Suprapubic skin (tissue), 4 donors: ENCODE measurements around the gene TTYH2. TPM values are rescaled to one million over a fixed set of nuclear protein-coding genes. Genes with fewer than 3 reads are reported as not detected.

Source experiments
- DNase-seq, 2 donors: peaks; one replicate each; pipeline ENCODE4 v3.0.0-alpha.2; 2019; ENCODE audit warnings: low spot score in 2 of 2
- H3K27ac ChIP-seq: fragments of 200-600 bp; sonication (generic); one replicate; pipeline ENCODE4 v1.5.1; 2019
- H3K27me3 ChIP-seq: fragments of 200-600 bp; sonication (generic); one replicate; pipeline ENCODE4 v1.5.1; 2019
- H3K36me3 ChIP-seq: fragments of 200-600 bp; sonication (generic); one replicate; pipeline ENCODE4 v1.5.1; 2019
- H3K4me1 ChIP-seq: fragments of 200-600 bp; sonication (generic); one replicate; pipeline ENCODE4 v1.5.1; 2019
- H3K4me3 ChIP-seq: fragments of 200-600 bp; sonication (generic); one replicate; pipeline ENCODE4 v1.5.1; 2019; ENCODE audit warnings: mild to moderate bottlenecking
- H3K9me3 ChIP-seq: fragments of 200-600 bp; sonication (generic); one replicate; pipeline ENCODE4 v1.5.1; 2019
- EP300 ChIP-seq: sonication (generic); formaldehyde crosslinking; IDR thresholded peaks from one replicate; pipeline ENCODE4 v1.6.1; 2017; ENCODE audit warnings: antibody characterized with exemption
- POLR2A ChIP-seq, 2 donors: fragments of 450-650 bp; IDR thresholded peaks; one replicate each; pipeline ENCODE4 v1.6.1; 2017; ENCODE audit warnings: antibody characterized with exemption in 2 of 2, mild to moderate bottlenecking in 2 of 2, moderate library complexity in 2 of 2
- POLR2AphosphoS5 ChIP-seq, 3 donors: sonication (generic); formaldehyde crosslinking; IDR thresholded peaks; one replicate each; pipeline ENCODE4 v1.6.1; 2017; ENCODE audit warnings: antibody characterized with exemption in 3 of 3
- WGBS: methylation state at CpG from one replicate; pipeline ENCODE4 v1.1.5; 2018; 5-methylcytosine and 5-hydroxymethylcytosine counted together
- total RNA-seq, 4 donors: library from RNA; depleted of rRNA; stranded (reverse); fragments of >200 nt; gene quantifications; one replicate each; pipeline ENCODE4 v1.1.0, GENCODE V29; 2016
- TF ChIP-seq, protein P1 (sequence below), 2 donors: fragments of 200-600 bp in 1 of 2; fragments of 450-650 bp in 1 of 2; sonication (generic) in 1 of 2; IDR thresholded peaks; one replicate each; pipeline ENCODE4 v1.5.1; 2016 to 2019; ENCODE audit warnings: antibody characterized with exemption in 2 of 2, mild to moderate bottlenecking in 1 of 2, moderate library complexity in 1 of 2

Gene TTYH2
- total RNA-seq, 4 donors from 2014 or later, result 5.7 to 12.0 (median 8.2) TPM

DNA sequence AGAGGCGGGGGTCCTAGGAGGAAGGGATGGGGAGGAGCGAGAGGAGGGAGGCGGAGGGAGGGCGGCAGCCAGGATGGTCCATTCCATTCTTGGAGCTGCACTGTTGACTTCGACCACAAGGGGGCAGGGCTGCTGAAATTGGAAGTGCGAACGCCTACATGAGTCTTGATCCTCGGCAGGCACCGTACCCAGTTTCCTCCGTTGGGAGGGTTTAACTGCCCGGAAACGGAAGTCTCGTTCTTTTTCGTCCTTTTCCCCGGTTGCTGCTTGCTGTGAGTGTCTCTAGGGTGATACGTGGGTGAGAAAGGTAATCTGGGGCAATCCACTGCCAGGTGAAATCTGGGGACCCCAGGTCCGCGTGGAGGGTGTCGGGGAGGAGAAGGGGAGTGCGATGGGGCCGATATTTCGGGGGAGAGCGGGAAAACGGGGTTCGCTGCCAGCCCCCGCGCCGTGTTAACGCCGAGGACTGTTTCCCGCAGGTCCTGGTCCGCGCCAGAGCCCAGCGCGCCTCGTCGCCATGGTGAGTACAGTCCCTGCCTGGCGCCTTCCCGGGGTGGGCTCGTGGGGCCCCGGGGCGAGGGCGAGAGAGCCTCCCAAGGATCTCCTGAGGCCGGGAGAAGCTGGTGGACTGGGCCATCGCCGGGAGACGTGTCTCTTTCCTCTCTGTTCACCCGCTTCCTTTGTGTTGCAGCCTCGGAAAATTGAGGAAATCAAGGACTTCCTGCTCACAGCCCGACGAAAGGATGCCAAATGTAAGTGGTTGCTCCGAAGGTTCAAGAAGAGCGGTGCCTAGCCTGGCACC, 9.7 kb upstream of the TTYH2 start, which contains the start of gene RPL38:
Gene RPL38, plus strand, starts transcription at position 240 of the 802 bp plus-strand sequence. Its CDS starts 278 bp downstream, at position 518.
- Histone ChIP-seq H3K27me3 (peaks cover 19% of the 10 kb centered on the region), H3K9me3 (no peaks in the 10 kb centered on the region), H3K36me3 (peaks cover 37% of the 10 kb centered on the region), H3K27ac (peak within 1 kb of the TSS; percentile 87), H3K4me1 (peaks cover 59% of the 10 kb centered on the region), H3K4me3 (peak within 1 kb of the TSS; percentile 93)
- WGBS, result under 1% methylated on average over 39 of the region's 53 CpGs
- TF ChIP-seq POLR2AphosphoS5 (IDR thresholded peaks at IDR 0.05) (peak; percentile 80 to 98 (median 85)), EP300 (no peak), POLR2A (IDR thresholded peaks at IDR 0.05) (peak; percentile 72 to 87)
- TF ChIP-seq, protein P1, sequence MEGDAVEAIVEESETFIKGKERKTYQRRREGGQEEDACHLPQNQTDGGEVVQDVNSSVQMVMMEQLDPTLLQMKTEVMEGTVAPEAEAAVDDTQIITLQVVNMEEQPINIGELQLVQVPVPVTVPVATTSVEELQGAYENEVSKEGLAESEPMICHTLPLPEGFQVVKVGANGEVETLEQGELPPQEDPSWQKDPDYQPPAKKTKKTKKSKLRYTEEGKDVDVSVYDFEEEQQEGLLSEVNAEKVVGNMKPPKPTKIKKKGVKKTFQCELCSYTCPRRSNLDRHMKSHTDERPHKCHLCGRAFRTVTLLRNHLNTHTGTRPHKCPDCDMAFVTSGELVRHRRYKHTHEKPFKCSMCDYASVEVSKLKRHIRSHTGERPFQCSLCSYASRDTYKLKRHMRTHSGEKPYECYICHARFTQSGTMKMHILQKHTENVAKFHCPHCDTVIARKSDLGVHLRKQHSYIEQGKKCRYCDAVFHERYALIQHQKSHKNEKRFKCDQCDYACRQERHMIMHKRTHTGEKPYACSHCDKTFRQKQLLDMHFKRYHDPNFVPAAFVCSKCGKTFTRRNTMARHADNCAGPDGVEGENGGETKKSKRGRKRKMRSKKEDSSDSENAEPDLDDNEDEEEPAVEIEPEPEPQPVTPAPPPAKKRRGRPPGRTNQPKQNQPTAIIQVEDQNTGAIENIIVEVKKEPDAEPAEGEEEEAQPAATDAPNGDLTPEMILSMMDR (IDR thresholded peaks at IDR 0.05), result peak; percentile 94 to 96
- peak; percentile 97 to 98 for DNase-seq

DNA sequence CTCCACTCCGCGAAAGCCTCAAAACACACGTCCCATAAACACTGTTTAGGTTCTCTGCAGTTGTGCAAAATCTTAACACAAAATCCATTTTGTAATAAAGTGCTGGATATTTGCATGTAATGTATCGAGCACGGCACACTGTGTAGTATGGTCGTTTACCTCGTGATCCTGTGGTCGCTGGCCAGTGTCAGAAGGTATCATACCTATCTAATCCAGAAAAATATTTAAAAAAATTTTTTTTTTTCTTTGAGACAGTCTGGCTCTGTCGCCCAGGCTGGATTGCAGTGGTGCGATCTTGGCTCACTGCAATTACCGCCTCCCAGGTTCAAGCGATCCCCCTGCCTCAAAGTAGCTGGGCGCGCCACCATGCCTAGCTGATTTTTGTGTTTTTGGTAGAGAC, 8.9 kb upstream of the TTYH2 start:
- Histone ChIP-seq H3K36me3 (peaks cover 45% of the 10 kb centered on the region), H3K4me1 (peaks cover 59% of the 10 kb centered on the region), H3K27ac (no peak overlapping the region), H3K9me3 (no peaks in the 10 kb centered on the region), H3K27me3 (peaks cover 19% of the 10 kb centered on the region), H3K4me3 (peak overlapping the region; percentile 93)
- DNase-seq, result no peak
- 43% methylated on average over 14 of the region's 14 CpGs for WGBS
- TF ChIP-seq POLR2AphosphoS5 (IDR thresholded peaks at IDR 0.05) (no peak), EP300 (no peak), POLR2A (IDR thresholded peaks at IDR 0.05) (no peak)
- TF ChIP-seq, protein P1 (IDR thresholded peaks at IDR 0.05), result no peak

GRCh38 chr17:74205274-74205673, 8.1 kb upstream of the TTYH2 start:
- no peak overlapping the region for H3K27ac ChIP-seq
- H3K4me1 ChIP-seq, result peaks cover 57% of the 10 kb centered on the region
- no peak for DNase-seq
- TF ChIP-seq, protein P1 (IDR thresholded peaks at IDR 0.05), result no peak
- H3K36me3 ChIP-seq, result peaks cover 50% of the 10 kb centered on the region
- peak overlapping the region; percentile 93 for H3K4me3 ChIP-seq
- H3K27me3 ChIP-seq, result peaks cover 16% of the 10 kb centered on the region
- no peaks in the 10 kb centered on the region for H3K9me3 ChIP-seq
- 62% methylated on average over 3 of the region's 3 CpGs for WGBS

GRCh38 chr17:74206332-74206818, 7.0 kb upstream of the TTYH2 start:
- H3K4me3 ChIP-seq, result no peak overlapping the region
- 53% methylated on average over 5 of the region's 5 CpGs for WGBS
- peaks cover 50% of the 10 kb centered on the region for H3K36me3 ChIP-seq
- no peak for DNase-seq
- H3K27me3 ChIP-seq, result peaks cover 5% of the 10 kb centered on the region
- peak overlapping the region; percentile 17 for H3K27ac ChIP-seq
- H3K4me1 ChIP-seq, result peaks cover 68% of the 10 kb centered on the region
- no peaks in the 10 kb centered on the region for H3K9me3 ChIP-seq
- TF ChIP-seq EP300 (no peak), POLR2A (IDR thresholded peaks at IDR 0.05) (no peak), POLR2AphosphoS5 (IDR thresholded peaks at IDR 0.05) (no peak)
- TF ChIP-seq, protein P1 (IDR thresholded peaks at IDR 0.05), result no peak
